Uterus (tissue), 2 donors: ENCODE measurements around the gene MAP3K15.

Experiments
- CTCF ChIP-seq, 4 experiments: fragments of 200-600 bp in 2 of 4; fragments of 450-650 bp in 2 of 4; sonication (generic) in 2 of 4; IDR thresholded peaks; one replicate each; pipeline ENCODE4 v1.5.1; 2016 to 2019; ENCODE audit warnings: antibody characterized with exemption in 4 of 4, mild to moderate bottlenecking in 2 of 4, moderate library complexity in 1 of 4
- POLR2A ChIP-seq, 2 donors: fragments of 450-650 bp; IDR thresholded peaks; one replicate each; pipeline ENCODE4 v1.6.1; 2016; ENCODE audit warnings: antibody characterized with exemption in 2 of 2, mild to moderate bottlenecking in 1 of 2, moderate library complexity in 1 of 2

GRCh38 chrX:19343535-19344408 lies 171.5 kb downstream of the MAP3K15 start, which contains the start of gene PDHA1:
- peak in 1 of 4 experiments; percentile 13 for TF ChIP-seq CTCF (IDR thresholded peaks at IDR 0.05)
- TF ChIP-seq POLR2A (IDR thresholded peaks at IDR 0.05), result peak; percentile 27 to 57
